HEK293 (cell line): ENCODE results near the gene UBE2D2.

ENCODE experiments used
- CTCF ChIA-PET: fragments of 350-600 bp; formaldehyde crosslinking; extraction: SDS; loops from one replicate; lab custom pipeline; 2021; ENCODE audit warnings: antibody characterized with exemption; lab: Yijun Ruan, JAX
- POLR2A ChIA-PET: fragments of 300-600 bp; formaldehyde crosslinking; extraction: SDS; loops from one replicate; lab custom pipeline; 2020; ENCODE audit warnings: antibody characterized with exemption, inconsistent platforms; lab: Yijun Ruan, JAX
- H3K27ac ChIP-seq: fragments of 200-500 bp; sonication (Bioruptor generic); 2 replicates; pipeline ENCODE4 v1.5.1; 2014; ENCODE audit warnings: low read depth, low read length, control low read depth, inconsistent platforms; ENCODE audit errors: extremely low read depth
- H3K36me3 ChIP-seq, 2 experiments: fragments of 200-500 bp in 1 of 2; sonication (Bioruptor generic) in 1 of 2; 1 replicate in 1 of 2; 2 replicates in 1 of 2; pipeline ENCODE4 v1.5.1; 2014 to 2017; ENCODE audit warnings: inconsistent platforms in 2 of 2, low read length in 2 of 2; ENCODE audit not compliant: control insufficient read depth in 2 of 2, insufficient read depth in 1 of 2
- H3K4me1 ChIP-seq: fragments of 200-500 bp; sonication (Bioruptor generic); 2 replicates; pipeline ENCODE4 v1.5.1; 2014; ENCODE audit warnings: mild to moderate bottlenecking, low read length, inconsistent platforms; ENCODE audit not compliant: control insufficient read depth, insufficient read depth
- H3K4me3 ChIP-seq: 2 replicates; pipeline ENCODE4 v1.5.1; 2011; ENCODE audit warnings: low read depth, mild to moderate bottlenecking, control low read depth, low read length, moderate library complexity
- H3K9me3 ChIP-seq: fragments of 200-500 bp; sonication (Bioruptor generic); 2 replicates; pipeline ENCODE4 v1.5.1; 2014; ENCODE audit warnings: low read depth, low read length, inconsistent platforms; ENCODE audit not compliant: control insufficient read depth, insufficient read depth
- BCL11B ChIP-seq: fragments of 450-650 bp; formaldehyde crosslinking; IDR thresholded peaks from 2 replicates; pipeline ENCODE4 v1.5.1; 2016; ENCODE audit warnings: low read depth, missing biosample characterization, missing genetic modification characterization
- EGR2 ChIP-seq: fragments of 450-650 bp; formaldehyde crosslinking; IDR thresholded peaks from 2 replicates; pipeline ENCODE4 v1.5.1; 2016; ENCODE audit warnings: low read depth, missing biosample characterization, missing genetic modification characterization
- HOXD13 ChIP-seq: sonication (generic); formaldehyde crosslinking; IDR thresholded peaks from 2 replicates; pipeline ENCODE4 v1.8.0; 2022; ENCODE audit warnings: missing genetic modification reagents, borderline replicate concordance
- KLF16 ChIP-seq: fragments of 450-650 bp; formaldehyde crosslinking; IDR thresholded peaks from 2 replicates; pipeline ENCODE4 v1.5.1; 2017; ENCODE audit warnings: missing biosample characterization, missing genetic modification characterization
- KLF7 ChIP-seq: fragments of 450-650 bp; formaldehyde crosslinking; IDR thresholded peaks from 2 replicates; pipeline ENCODE4 v1.5.1; 2016; ENCODE audit warnings: missing biosample characterization, missing genetic modification characterization, borderline replicate concordance
- RBAK ChIP-seq: fragments of 450-650 bp; formaldehyde crosslinking; IDR thresholded peaks from 2 replicates; pipeline ENCODE4 v1.5.1; 2016; ENCODE audit warnings: missing biosample characterization, missing genetic modification characterization
- SP2 ChIP-seq: fragments of 450-650 bp; formaldehyde crosslinking; IDR thresholded peaks from 2 replicates; pipeline ENCODE4 v1.5.1; 2016; ENCODE audit warnings: missing biosample characterization, missing genetic modification characterization
- ZNF133 ChIP-seq: fragments of 450-650 bp; formaldehyde crosslinking; IDR thresholded peaks from 2 replicates; pipeline ENCODE4 v1.5.1; 2016; ENCODE audit warnings: missing biosample characterization, missing genetic modification characterization
- ZNF2 ChIP-seq: fragments of 450-650 bp; formaldehyde crosslinking; IDR thresholded peaks from 2 replicates; pipeline ENCODE4 v1.5.1; 2016; ENCODE audit warnings: missing biosample characterization, missing genetic modification characterization
- ZNF202 ChIP-seq: fragments of 450-650 bp; formaldehyde crosslinking; IDR thresholded peaks from 2 replicates; pipeline ENCODE4 v1.5.1; 2016; ENCODE audit warnings: missing biosample characterization, missing genetic modification characterization, borderline replicate concordance
- ZNF311 ChIP-seq: fragments of 450-650 bp; formaldehyde crosslinking; IDR thresholded peaks from 2 replicates; pipeline ENCODE4 v1.5.1; 2017; ENCODE audit warnings: missing biosample characterization, missing genetic modification characterization, borderline replicate concordance
- ZNF510 ChIP-seq: fragments of 450-650 bp; formaldehyde crosslinking; IDR thresholded peaks from 2 replicates; pipeline ENCODE4 v1.5.1; 2018; ENCODE audit warnings: mild to moderate bottlenecking, missing genetic modification characterization, missing biosample characterization; ENCODE audit not compliant: insufficient replicate concordance
- ZNF560 ChIP-seq: fragments of 450-650 bp; formaldehyde crosslinking; IDR thresholded peaks from 2 replicates; pipeline ENCODE4 v1.5.1; 2017; ENCODE audit warnings: missing biosample characterization, missing genetic modification characterization, borderline replicate concordance
- ZNF596 ChIP-seq: fragments of 450-650 bp; IDR thresholded peaks from 2 replicates; pipeline ENCODE4 v1.5.0; 2018; ENCODE audit warnings: missing biosample characterization, mild to moderate bottlenecking, missing genetic modification characterization, moderate library complexity
- ZNF677 ChIP-seq: fragments of 450-650 bp; IDR thresholded peaks from 2 replicates; pipeline ENCODE4 v1.5.0; 2018; ENCODE audit warnings: missing biosample characterization, mild to moderate bottlenecking, missing genetic modification characterization, moderate library complexity
- ZNF777 ChIP-seq: fragments of 450-650 bp; formaldehyde crosslinking; IDR thresholded peaks from 2 replicates; pipeline ENCODE4 v1.5.1; 2017; ENCODE audit warnings: missing biosample characterization, missing genetic modification characterization, borderline replicate concordance
- ZNF785 ChIP-seq: fragments of 450-650 bp; formaldehyde crosslinking; IDR thresholded peaks from 2 replicates; pipeline ENCODE4 v1.5.1; 2016; ENCODE audit warnings: missing biosample characterization, missing genetic modification characterization
- TF ChIP-seq, protein P1 (sequence below): fragments of 450-650 bp; formaldehyde crosslinking; IDR thresholded peaks from 2 replicates; pipeline ENCODE4 v1.5.1; 2016; ENCODE audit warnings: missing biosample characterization, missing genetic modification characterization
- TF ChIP-seq, protein P2 (sequence below): fragments of 450-650 bp; formaldehyde crosslinking; IDR thresholded peaks from 2 replicates; pipeline ENCODE4 v1.5.1; 2016; ENCODE audit warnings: missing biosample characterization, missing genetic modification characterization
- TF ChIP-seq, protein P3 (sequence below): fragments of 450-650 bp; formaldehyde crosslinking; IDR thresholded peaks from 2 replicates; pipeline ENCODE4 v1.5.1; 2016; ENCODE audit warnings: missing biosample characterization, missing genetic modification characterization

The UBE2D2 gene

DNA sequence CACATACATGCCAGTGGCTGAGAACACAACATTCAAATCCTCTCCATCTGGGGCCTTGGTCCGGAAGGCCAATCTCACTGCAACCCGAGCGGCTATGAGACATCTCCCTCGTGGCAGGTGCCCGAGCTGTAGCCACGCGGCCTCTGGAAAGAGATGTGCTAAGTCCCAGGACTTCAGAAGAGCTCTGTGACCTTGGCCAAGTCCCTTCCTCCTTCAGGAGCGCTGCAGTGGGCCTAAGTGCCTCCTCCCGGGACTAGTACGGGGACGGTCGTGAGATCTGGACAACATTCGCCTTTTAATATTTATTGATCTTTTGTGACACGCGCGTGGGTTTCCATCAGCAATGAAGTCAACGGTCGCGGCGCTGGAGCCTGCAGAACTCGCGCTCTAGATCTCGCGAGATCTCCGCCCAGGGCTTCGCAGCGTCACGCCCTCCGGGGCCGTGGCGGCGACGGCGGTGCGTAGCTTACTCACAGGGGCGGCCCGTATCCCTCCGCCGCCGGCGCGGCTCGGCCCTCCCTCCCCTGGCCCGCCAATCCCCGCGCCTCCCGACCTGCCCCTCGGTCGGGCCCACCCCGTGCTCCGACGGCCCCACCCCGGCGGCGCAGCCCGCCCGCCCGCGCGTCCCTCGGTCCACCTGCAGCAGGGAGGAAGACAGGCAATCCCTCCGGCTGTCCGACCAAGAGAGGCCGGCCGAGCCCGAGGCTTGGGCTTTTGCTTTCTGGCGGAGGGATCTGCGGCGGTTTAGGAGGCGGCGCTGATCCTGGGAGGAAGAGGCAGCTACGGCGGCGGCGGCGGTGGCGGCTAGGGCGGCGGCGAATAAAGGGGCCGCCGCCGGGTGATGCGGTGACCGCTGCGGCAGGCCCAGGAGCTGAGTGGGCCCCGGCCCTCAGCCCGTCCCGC lies at the start of gene UBE2D2 (continued):
- TF ChIP-seq, protein P1, sequence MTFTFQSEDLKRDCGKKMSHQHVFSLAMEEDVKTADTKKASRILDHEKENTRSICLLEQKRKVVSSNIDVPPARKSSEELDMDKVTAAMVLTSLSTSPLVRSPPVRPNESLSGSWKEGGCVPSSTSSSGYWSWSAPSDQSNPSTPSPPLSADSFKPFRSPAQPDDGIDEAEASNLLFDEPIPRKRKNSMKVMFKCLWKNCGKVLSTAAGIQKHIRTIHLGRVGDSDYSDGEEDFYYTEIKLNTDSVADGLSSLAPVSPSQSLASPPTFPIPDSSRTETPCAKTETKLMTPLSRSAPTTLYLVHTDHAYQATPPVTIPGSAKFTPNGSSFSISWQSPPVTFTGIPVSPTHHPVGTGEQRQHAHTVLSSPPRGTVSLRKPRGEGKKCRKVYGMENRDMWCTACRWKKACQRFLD, result no peak
- TF ChIP-seq KLF16, result peak; percentile 82
- TF ChIP-seq ZNF133, result no peak
- TF ChIP-seq ZNF677 (tag by site-specific recombination), result no peak
- no peak for TF ChIP-seq ZNF311 (tag by site-specific recombination)
- TF ChIP-seq KLF7 (tag by site-specific recombination), result peak; percentile 53; the same call in 1 of the 2 replicates
- no peak for TF ChIP-seq BCL11B (tag by site-specific recombination)
- TF ChIP-seq ZNF510 (tag by site-specific recombination), result no peak
- TF ChIP-seq, protein P2, sequence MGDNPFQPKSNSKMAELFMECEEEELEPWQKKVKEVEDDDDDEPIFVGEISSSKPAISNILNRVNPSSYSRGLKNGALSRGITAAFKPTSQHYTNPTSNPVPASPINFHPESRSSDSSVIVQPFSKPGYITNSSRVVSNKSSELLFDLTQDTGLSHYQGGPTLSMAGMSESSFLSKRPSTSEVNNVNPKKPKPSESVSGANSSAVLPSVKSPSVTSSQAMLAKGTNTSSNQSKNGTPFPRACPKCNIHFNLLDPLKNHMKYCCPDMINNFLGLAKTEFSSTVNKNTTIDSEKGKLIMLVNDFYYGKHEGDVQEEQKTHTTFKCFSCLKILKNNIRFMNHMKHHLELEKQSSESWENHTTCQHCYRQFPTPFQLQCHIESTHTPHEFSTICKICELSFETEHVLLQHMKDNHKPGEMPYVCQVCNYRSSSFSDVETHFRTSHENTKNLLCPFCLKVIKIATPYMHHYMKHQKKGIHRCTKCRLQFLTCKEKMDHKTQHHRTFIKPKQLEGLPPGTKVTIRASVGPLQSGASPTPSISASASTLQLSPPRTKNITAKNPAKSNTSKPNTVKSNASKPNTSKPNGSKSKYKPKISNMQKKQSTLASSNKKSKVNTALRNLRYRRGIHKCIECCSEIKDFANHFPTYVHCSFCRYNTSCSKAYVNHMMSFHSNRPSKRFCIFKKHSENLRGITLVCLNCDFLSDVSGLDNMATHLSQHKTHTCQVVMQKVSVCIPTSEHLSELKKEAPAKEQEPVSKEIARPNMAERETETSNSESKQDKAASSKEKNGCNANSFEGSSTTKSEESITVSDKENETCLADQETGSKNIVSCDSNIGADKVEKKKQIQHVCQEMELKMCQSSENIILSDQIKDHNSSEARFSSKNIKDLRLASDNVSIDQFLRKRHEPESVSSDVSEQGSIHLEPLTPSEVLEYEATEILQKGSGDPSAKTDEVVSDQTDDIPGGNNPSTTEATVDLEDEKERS, result no peak
- peak; percentile 64 for TF ChIP-seq ZNF2
- TF ChIP-seq SP2 (tag by site-specific recombination), result peak; percentile 82

DNA sequence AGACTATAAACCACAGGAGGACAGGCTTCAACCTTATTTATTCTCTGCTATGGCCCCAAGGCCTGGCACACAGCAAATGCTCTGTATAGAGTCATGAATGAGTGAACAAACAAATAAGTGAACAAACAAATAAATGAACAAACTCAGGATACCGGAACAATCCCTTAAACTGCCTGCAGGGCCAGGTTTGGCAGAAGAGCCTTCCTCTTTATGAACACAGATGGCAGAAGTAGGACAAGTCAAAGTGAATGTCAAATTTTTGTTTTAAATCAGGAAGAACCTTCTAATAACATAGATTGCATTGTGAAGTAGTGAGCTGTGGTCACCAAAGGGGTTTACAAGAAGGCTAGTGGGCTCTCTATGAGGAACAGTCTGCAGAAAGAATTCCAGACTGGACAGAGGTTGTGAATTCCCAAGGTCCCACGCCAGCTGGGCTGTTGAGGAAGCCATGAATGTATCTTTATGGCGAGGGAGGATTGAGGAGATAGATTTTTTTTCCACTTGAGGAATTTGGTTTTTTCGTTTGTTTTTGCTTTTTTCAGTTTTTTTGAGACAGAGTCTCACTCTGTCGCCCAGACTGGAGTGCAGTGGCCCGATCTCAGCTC lies 48.3 kb upstream of the UBE2D2 start:
- H3K4me3 ChIP-seq, result no peak overlapping the region
- H3K27ac ChIP-seq, result no peak overlapping the region
- no peaks in the 10 kb centered on the region for H3K9me3 ChIP-seq
- POLR2A ChIA-PET, result interaction anchor here (0.7 to 1.4 kb wide), 5 partner anchors 31 to 220 kb away, joined by 3 to 6 read pairs (median 4); partner anchors contain the start of genes DNAJC18 and MATR3
- CTCF ChIA-PET, result interaction anchor here (0.5 to 8.7 kb wide), 21 partner anchors 10 to 919 kb away, joined by 3 to 246 read pairs (median 4); partner anchors contain the start of genes DNAJC18, PAIP2, SPATA24 and STING1
- no peaks in the 10 kb centered on the region for H3K36me3 ChIP-seq
- no peaks in the 10 kb centered on the region for H3K4me1 ChIP-seq
- TF ChIP-seq ZNF777 (tag by site-specific recombination), result no peak
- no peak for TF ChIP-seq ZNF785 (tag by site-specific recombination)
- no peak for TF ChIP-seq BCL11B (tag by site-specific recombination)
- TF ChIP-seq ZNF202, result no peak
- TF ChIP-seq, protein P3, sequence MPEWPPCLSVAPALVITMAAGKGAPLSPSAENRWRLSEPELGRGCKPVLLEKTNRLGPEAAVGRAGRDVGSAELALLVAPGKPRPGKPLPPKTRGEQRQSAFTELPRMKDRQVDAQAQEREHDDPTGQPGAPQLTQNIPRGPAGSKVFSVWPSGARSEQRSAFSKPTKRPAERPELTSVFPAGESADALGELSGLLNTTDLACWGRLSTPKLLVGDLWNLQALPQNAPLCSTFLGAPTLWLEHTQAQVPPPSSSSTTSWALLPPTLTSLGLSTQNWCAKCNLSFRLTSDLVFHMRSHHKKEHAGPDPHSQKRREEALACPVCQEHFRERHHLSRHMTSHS (tag by site-specific recombination), result no peak
- no peak for TF ChIP-seq RBAK (tag by site-specific recombination)
- no peak for TF ChIP-seq ZNF560 (tag by site-specific recombination)
- TF ChIP-seq HOXD13 (CRISPR knock-in tag), result no peak
- TF ChIP-seq, protein P1, result no peak
- TF ChIP-seq ZNF596 (tag by site-specific recombination), result no peak
- TF ChIP-seq EGR2 (tag by site-specific recombination), result no peak
